PC-3 (cell line): Measurements from ENCODE around the gene RPL13A.

Experiments
- EZH2 ChIP-seq: fragments of 300-600 bp; sonication (generic); IDR thresholded peaks from one replicate; pipeline ENCODE4 v1.6.1; 2017; ENCODE audit warnings: antibody characterized with exemption, mild to moderate bottlenecking, low read length; ENCODE audit not compliant: unreplicated experiment
- TF ChIP-seq, protein P1 (sequence below): fragments of 300-600 bp; sonication (generic); conservative IDR thresholded peaks from 2 replicates; pipeline ENCODE4 v1.5.1; 2017; ENCODE audit warnings: antibody characterized with exemption, low read depth, mild to moderate bottlenecking, low read length

DNA sequence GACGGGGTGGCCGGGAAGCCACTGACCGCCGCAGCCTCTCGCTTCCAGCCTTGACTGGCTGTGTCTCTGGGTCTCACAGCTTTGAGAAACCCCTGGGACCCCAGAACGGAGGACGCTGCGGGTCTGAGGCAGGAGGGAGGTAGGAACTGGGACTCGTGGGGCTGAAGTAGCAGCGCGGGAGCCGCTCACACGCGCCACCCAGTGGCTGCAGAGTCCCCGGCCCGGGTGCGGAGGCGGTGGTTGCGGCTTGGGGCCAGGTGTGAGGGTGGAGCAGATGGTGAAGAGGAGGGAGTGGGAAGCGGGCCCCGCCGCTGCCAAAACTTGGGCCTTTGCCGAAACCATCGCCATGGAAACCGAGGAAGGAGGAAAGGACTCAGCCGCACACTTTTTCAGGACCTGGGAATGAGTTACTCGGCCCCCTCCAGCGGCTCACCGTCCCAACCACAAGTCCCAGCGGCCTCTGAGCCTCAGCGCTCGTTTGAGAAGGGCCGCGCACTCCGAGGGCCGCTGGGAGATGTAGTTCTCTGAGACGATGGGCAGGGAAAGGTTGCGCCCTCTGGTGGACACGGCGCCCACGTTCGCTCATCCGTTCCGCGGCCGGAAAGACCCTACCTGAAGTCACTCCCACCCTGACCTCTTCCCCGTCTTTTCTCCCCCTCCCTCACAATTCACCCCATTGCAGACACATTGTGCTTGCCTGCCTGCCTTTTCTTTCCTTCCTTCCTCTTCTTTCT is 43.9 kb upstream of the RPL13A start:
- TF ChIP-seq, protein P1, sequence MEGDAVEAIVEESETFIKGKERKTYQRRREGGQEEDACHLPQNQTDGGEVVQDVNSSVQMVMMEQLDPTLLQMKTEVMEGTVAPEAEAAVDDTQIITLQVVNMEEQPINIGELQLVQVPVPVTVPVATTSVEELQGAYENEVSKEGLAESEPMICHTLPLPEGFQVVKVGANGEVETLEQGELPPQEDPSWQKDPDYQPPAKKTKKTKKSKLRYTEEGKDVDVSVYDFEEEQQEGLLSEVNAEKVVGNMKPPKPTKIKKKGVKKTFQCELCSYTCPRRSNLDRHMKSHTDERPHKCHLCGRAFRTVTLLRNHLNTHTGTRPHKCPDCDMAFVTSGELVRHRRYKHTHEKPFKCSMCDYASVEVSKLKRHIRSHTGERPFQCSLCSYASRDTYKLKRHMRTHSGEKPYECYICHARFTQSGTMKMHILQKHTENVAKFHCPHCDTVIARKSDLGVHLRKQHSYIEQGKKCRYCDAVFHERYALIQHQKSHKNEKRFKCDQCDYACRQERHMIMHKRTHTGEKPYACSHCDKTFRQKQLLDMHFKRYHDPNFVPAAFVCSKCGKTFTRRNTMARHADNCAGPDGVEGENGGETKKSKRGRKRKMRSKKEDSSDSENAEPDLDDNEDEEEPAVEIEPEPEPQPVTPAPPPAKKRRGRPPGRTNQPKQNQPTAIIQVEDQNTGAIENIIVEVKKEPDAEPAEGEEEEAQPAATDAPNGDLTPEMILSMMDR: peak; percentile 93
- TF ChIP-seq EZH2: no peak
